GM19463 (cell line): ENCODE data around the gene CUX1.
"Not testable (repeated sequence)": the region's sequence is repeated elsewhere in the genome, so short reads cannot be mapped to it uniquely, and the experiment has no call there.

Experiments
- ATAC-seq: cut with Tn5 transposase; IDR thresholded peaks from one replicate; pipeline ENCODE4 v1.9.1; 2021; ENCODE audit warnings: mild to moderate bottlenecking, moderate library complexity; ENCODE audit not compliant: unreplicated experiment

Gene CUX1

GRCh38 chr7:101848208-101848951 lies 31.0 kb downstream of the CUX1 start:
- no peak for ATAC-seq

DNA sequence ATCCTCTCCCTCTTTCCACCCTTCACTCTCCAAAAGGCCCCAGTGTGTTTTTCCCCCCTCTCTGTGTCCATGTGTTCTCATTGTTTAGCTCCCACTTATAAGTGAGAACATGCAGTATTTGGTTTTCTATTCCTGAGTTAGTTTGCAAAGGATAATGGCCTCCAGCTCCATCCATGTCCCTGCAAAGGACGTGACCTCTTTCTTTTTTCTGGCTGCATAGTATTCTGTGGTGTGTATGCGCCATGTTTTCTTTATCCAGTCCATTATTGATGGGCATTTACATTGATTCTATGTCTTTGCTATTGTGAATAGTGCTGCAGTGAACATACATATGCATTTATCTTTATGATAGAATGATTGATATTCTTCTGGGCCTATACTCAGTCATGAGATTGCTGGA lies 31.9 kb downstream of the CUX1 start:
- ATAC-seq: not testable (repeated sequence)

- not testable (repeated sequence) for ATAC-seq
Measured at GRCh38 chr7:101852364-101852763, 34.9 kb downstream of the CUX1 start.

GRCh38 chr7:101853684-101854083 lies 36.3 kb downstream of the CUX1 start:
- no peak for ATAC-seq

GRCh38 chr7:101854084-101854865 lies 36.8 kb downstream of the CUX1 start:
- no peak for ATAC-seq

- ATAC-seq: peak; percentile 92
Measured at GRCh38 chr7:101856473-101857357, 39.3 kb downstream of the CUX1 start.

DNA sequence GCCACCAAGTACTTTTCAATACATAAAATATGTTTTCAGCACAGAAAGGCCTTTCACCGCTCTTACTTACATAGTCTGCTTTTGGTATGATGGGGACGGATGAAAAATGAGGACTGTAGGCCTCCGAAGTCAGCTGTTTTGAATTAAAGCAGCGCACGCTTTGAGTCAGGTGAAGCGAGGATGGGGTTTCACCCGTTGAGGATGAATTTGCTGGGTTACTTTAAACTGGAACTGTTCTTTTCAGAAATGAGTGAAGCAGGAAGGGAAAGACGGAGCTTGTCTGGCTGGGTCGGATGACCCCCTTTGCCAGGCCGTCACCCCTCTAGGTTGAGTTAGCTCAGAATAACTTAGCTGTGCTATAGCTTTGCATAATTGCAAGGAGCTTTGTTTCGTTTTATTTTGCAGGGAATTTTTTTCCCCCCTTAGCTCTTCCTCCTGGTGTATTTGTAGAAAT lies 40.0 kb downstream of the CUX1 start:
- ATAC-seq: peak; percentile 17

GRCh38 chr7:101858437-101859385 lies 41.3 kb downstream of the CUX1 start:
- no peak for ATAC-seq

GRCh38 chr7:101859411-101860106 lies 42.1 kb downstream of the CUX1 start:
- ATAC-seq: no peak

- no peak for ATAC-seq
Measured at GRCh38 chr7:101860316-101861217, 43.1 kb downstream of the CUX1 start.

DNA sequence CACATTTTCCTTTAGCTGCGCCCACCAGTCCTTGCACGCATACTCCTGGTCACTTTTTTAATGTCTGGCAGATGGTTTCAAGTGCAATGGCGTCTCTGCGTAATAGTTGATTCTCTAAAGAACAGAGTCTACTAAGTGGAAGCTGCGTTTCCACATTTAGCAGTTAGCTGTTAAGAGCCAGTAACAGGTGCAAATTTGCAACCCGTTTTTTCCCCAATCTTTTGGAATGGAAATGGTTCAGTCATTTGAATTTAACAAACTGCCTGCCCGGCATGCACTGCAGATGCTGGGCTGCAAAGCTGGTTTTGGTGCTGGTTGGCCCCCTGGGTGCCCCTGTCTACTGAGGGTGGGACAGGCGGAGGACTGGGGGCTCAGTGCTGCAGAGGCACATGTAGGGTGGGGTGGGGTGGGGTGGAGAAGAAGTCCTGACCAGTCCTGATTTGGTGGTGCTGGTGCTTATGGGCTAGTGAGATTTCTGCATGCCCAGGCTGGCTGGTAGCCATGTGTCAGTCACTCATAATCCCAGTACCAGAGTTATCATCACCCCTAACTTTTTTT lies 43.9 kb downstream of the CUX1 start:
- ATAC-seq: no peak

GRCh38 chr7:101862280-101863220 lies 45.1 kb downstream of the CUX1 start:
- ATAC-seq: no peak

GRCh38 chr7:101863598-101863997 lies 46.2 kb downstream of the CUX1 start:
- no peak for ATAC-seq

DNA sequence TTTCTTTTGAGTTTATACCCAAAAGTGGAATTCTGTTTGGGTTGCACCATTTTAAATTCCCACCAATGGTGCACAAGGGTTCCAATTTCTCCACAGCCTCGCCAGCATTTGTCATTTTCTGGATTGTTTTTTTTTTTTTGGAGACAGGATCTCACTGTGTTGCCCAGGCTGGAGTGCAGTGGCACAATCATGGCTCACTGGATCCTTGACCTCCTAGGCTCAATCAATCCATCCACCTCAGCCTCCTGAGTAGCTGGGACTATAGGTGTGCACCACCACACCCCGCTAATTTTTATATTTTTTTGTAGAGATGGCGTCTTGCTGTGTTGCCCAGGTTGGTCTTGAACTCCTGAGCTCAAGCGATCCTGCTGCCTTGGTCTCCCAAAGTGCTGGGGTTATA lies 46.6 kb downstream of the CUX1 start:
- ATAC-seq: no peak

- ATAC-seq: no peak
Measured at GRCh38 chr7:101865031-101865430, 47.6 kb downstream of the CUX1 start.

DNA sequence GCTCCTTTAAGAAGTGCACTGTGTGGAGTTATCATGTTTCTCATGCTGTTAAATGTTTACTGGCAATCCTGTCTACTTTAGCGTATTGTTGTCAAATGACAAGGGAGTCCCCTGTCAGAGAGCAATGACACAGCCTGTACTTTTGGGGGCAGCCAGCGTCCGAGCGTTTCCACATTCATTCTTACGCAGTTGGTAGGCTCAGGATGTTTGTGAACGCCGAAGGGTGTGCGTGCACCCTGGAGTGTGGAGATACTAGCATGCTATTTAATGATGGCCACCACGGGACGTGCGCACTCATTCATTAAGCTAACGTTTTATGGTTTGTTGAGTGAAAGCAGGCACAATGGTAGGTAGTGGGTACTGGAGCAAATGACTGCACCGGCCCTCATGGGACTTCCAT lies 48.0 kb downstream of the CUX1 start:
- no peak for ATAC-seq

DNA sequence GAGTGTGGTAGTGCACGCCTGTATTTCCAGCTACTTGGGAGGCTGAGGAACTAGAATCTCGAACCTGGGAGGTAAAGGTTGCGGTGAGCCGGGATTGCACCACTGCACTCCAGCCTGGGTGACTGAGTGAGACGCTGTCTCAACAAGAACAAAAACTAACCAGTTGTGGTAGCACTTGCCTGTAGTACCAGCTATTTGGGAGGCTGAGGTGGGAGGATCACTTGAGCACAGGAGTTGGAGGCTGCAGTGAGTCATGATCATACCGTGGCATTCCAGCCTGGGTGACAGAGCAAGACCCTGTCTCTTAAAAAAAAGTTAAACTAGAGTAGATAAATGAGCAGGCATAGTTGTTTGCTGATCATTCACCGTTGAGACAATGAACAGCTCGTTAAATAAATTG lies 48.9 kb downstream of the CUX1 start:
- ATAC-seq: no peak
